Measurements from ENCODE around the gene LIMCH1.

GRCh38 chr4:41668024-41668423, 130.1 kb downstream of the LIMCH1 start:
- TF ChIP-seq SIN3A (IDR thresholded peaks at IDR 0.05; ENCODE audit: borderline replicate concordance, low read depth, low read length), result no peak
- TF ChIP-seq, protein P1, sequence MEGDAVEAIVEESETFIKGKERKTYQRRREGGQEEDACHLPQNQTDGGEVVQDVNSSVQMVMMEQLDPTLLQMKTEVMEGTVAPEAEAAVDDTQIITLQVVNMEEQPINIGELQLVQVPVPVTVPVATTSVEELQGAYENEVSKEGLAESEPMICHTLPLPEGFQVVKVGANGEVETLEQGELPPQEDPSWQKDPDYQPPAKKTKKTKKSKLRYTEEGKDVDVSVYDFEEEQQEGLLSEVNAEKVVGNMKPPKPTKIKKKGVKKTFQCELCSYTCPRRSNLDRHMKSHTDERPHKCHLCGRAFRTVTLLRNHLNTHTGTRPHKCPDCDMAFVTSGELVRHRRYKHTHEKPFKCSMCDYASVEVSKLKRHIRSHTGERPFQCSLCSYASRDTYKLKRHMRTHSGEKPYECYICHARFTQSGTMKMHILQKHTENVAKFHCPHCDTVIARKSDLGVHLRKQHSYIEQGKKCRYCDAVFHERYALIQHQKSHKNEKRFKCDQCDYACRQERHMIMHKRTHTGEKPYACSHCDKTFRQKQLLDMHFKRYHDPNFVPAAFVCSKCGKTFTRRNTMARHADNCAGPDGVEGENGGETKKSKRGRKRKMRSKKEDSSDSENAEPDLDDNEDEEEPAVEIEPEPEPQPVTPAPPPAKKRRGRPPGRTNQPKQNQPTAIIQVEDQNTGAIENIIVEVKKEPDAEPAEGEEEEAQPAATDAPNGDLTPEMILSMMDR (IDR thresholded peaks at IDR 0.05), result no peak
- TF ChIP-seq, protein P2, sequence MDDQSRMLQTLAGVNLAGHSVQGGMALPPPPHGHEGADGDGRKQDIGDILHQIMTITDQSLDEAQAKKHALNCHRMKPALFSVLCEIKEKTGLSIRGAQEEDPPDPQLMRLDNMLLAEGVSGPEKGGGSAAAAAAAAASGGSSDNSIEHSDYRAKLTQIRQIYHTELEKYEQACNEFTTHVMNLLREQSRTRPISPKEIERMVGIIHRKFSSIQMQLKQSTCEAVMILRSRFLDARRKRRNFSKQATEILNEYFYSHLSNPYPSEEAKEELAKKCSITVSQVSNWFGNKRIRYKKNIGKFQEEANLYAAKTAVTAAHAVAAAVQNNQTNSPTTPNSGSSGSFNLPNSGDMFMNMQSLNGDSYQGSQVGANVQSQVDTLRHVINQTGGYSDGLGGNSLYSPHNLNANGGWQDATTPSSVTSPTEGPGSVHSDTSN (IDR thresholded peaks at IDR 0.05), result no peak
- no peak for TF ChIP-seq FOXM1 (IDR thresholded peaks at IDR 0.05; ENCODE audit: low read depth)
- no peak for TF ChIP-seq RXRA (IDR thresholded peaks at IDR 0.05; ENCODE audit: borderline replicate concordance, low read depth)
- TF ChIP-seq TAF1 (IDR thresholded peaks at IDR 0.05; ENCODE audit: borderline replicate concordance, low read depth, low read length), result no peak
- TF ChIP-seq POLR2AphosphoS5 (IDR thresholded peaks at IDR 0.05; ENCODE audit: low read depth, low read length), result no peak
- TF ChIP-seq RFX5 (IDR thresholded peaks at IDR 0.05; ENCODE audit: low read length), result no peak
- TF ChIP-seq JUND (IDR thresholded peaks at IDR 0.05), result no peak
- TF ChIP-seq RCOR1 (IDR thresholded peaks at IDR 0.05; ENCODE audit: low read length), result no peak
